Mesenchymal stem cell (in vitro differentiated cells and primary cell): ENCODE results near the gene NRG2.

ENCODE experiments used
- DNase-seq: peaks from one replicate; pipeline ENCODE4 v3.0.0-alpha.2; 2013
- H2AFZ ChIP-seq: one replicate; pipeline ENCODE4 v1.6.1; 2013; ENCODE audit warnings: low read depth, mild to moderate bottlenecking, control low read depth, inconsistent platforms, low read length, moderate library complexity
- H2AK5ac ChIP-seq: 2 replicates; pipeline ENCODE4 v1.6.1; 2013; ENCODE audit warnings: low read length, moderate library complexity, mild to moderate bottlenecking, inconsistent platforms; ENCODE audit not compliant: severe bottlenecking
- H2BK120ac ChIP-seq: one replicate; pipeline ENCODE4 v1.6.1; 2013; ENCODE audit warnings: low read depth, mild to moderate bottlenecking, inconsistent platforms, low read length, moderate library complexity
- H2BK12ac ChIP-seq, 2 experiments: one replicate each; pipeline ENCODE4 v1.6.1; 2013; ENCODE audit warnings: inconsistent platforms in 2 of 2, low read length in 2 of 2, mild to moderate bottlenecking in 2 of 2, moderate library complexity in 2 of 2, control low read depth in 1 of 2
- H2BK15ac ChIP-seq: one replicate; pipeline ENCODE4 v1.6.1; 2013; ENCODE audit warnings: mild to moderate bottlenecking, low read depth, inconsistent platforms; ENCODE audit not compliant: poor library complexity, severe bottlenecking
- H2BK5ac ChIP-seq: 2 replicates; pipeline ENCODE4 v1.6.1; 2013; ENCODE audit warnings: low read depth, mild to moderate bottlenecking, low read length, control low read depth, inconsistent platforms; ENCODE audit not compliant: poor library complexity, severe bottlenecking
- H3K14ac ChIP-seq, 2 experiments: one replicate each; pipeline ENCODE4 v1.6.1; 2013; ENCODE audit warnings: inconsistent platforms in 2 of 2, low read length in 2 of 2, control low read depth in 1 of 2, mild to moderate bottlenecking in 1 of 2, moderate library complexity in 1 of 2
- H3K18ac ChIP-seq, 2 experiments: one replicate each; pipeline ENCODE4 v1.6.1; 2013; ENCODE audit warnings: inconsistent platforms in 2 of 2, low read length in 2 of 2, control low read depth in 1 of 2, low read depth in 1 of 2, mild to moderate bottlenecking in 1 of 2
- H3K23ac ChIP-seq, 2 experiments: one replicate each; pipeline ENCODE4 v1.6.1; 2013; ENCODE audit warnings: inconsistent platforms in 2 of 2, low read length in 2 of 2, mild to moderate bottlenecking in 2 of 2, moderate library complexity in 2 of 2, control low read depth in 1 of 2
- H3K27ac ChIP-seq: 2 replicates; pipeline ENCODE4 v1.5.1; 2013; ENCODE audit warnings: mild to moderate bottlenecking, moderate library complexity, low read length, control low read depth, inconsistent platforms; ENCODE audit not compliant: poor library complexity, severe bottlenecking
- H3K27me3 ChIP-seq, 2 experiments: 2 replicates each; pipeline versions ENCODE4 v1.6.1 to v1.7.0; 2013; ENCODE audit warnings: low read length in 2 of 2, mild to moderate bottlenecking in 2 of 2, moderate library complexity in 2 of 2, control low read depth in 1 of 2, inconsistent platforms in 1 of 2; ENCODE audit not compliant: control insufficient read depth in 1 of 2, insufficient read depth in 1 of 2
- H3K36me3 ChIP-seq, 2 experiments: 2 replicates each; pipeline versions ENCODE4 v1.6.1 to v1.7.0; 2013; ENCODE audit warnings: low read length in 2 of 2, control low read depth in 1 of 2, inconsistent platforms in 1 of 2, low read depth in 1 of 2, mild to moderate bottlenecking in 1 of 2; ENCODE audit not compliant: insufficient read depth in 2 of 2, control insufficient read depth in 1 of 2
- H3K4ac ChIP-seq, 2 experiments: one replicate each; pipeline ENCODE4 v1.6.1; 2013; ENCODE audit warnings: inconsistent platforms in 2 of 2, low read length in 2 of 2, mild to moderate bottlenecking in 2 of 2, moderate library complexity in 2 of 2, control low read depth in 1 of 2, low read depth in 1 of 2
- H3K4me1 ChIP-seq: 2 replicates; pipeline ENCODE4 v1.6.1; 2013; ENCODE audit warnings: low read depth, low read length, control low read depth; ENCODE audit not compliant: control insufficient read depth, insufficient read depth
- H3K4me2 ChIP-seq: 2 replicates; pipeline ENCODE4 v1.6.1; 2013; ENCODE audit warnings: low read length, mild to moderate bottlenecking, inconsistent platforms; ENCODE audit not compliant: poor library complexity, severe bottlenecking
- H3K4me3 ChIP-seq, 2 experiments: 2 replicates each; pipeline versions ENCODE4 v1.5.1 to v1.7.0; 2013; ENCODE audit warnings: low read length in 2 of 2, mild to moderate bottlenecking in 2 of 2, control low read depth in 1 of 2, low read depth in 1 of 2; ENCODE audit not compliant: insufficient read depth in 1 of 2
- H3K79me1 ChIP-seq: replicated peaks from 2 replicates; pipeline ENCODE4 v1.6.1; 2013; ENCODE audit warnings: mild to moderate bottlenecking, control low read depth, low read length, inconsistent platforms; ENCODE audit not compliant: poor library complexity, severe bottlenecking
- H3K9ac ChIP-seq: 2 replicates; pipeline ENCODE4 v1.7.0; 2013; ENCODE audit warnings: mild to moderate bottlenecking, low read length, moderate library complexity
- H3K9me3 ChIP-seq: 2 replicates; pipeline ENCODE4 v1.7.0; 2013; ENCODE audit warnings: mild to moderate bottlenecking, low read length; ENCODE audit not compliant: control insufficient read depth
- H4K8ac ChIP-seq: one replicate; pipeline ENCODE4 v1.6.1; 2013; ENCODE audit warnings: inconsistent platforms, mild to moderate bottlenecking, low read length, moderate library complexity
- H4K91ac ChIP-seq: one replicate; pipeline ENCODE4 v1.6.1; 2013; ENCODE audit warnings: mild to moderate bottlenecking, low read length, inconsistent platforms
- WGBS: methylation state at CpG from one replicate; pipeline ENCODE4 v1.1.7; 2013; ENCODE audit warnings: mixed read lengths; 5-methylcytosine and 5-hydroxymethylcytosine counted together

NRG2 gene

DNA sequence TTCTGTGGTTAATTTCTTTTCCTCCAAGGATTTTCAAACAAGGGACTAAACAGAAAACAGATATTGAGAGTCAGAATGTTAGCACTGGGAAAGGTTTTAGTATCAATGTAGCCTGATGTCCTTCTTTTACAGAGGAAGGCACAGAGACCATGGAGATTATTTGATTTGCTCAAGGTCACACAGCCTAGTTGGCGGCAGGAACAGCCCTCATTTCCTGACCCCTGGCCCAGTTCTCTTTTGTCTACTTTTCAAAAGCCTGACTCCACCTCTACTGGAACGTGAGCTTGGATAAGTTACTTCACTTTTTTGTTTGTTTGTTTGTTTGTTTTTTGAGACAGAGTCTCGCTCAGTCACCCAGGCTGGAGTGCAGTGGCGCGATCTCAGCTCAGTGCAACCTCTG is 6.6 kb upstream of the NRG2 start:
- Histone ChIP-seq H3K4me2 (no peak overlapping the region), H3K36me3 (no peaks in the 10 kb centered on the region), H3K9ac (no peak overlapping the region), H2AFZ (no peak overlapping the region), H3K23ac (no peak overlapping the region), H3K4ac (no peak overlapping the region), H3K4me1 (no peaks in the 10 kb centered on the region), H4K91ac (no peak overlapping the region), H2BK15ac (no peak overlapping the region), H3K79me1 (no peaks in the 10 kb centered on the region), H3K18ac (no peak overlapping the region), H3K27me3 (peaks cover 4 to 51% of the 10 kb centered on the region in 2 experiments), H2BK120ac (no peak overlapping the region), H4K8ac (no peak overlapping the region), H3K4me3 (no peak overlapping the region), H2AK5ac (no peak overlapping the region), H2BK12ac (no peak overlapping the region), H3K9me3 (no peaks in the 10 kb centered on the region), H3K27ac (no peak overlapping the region), H3K14ac (no peak overlapping the region), H2BK5ac (no peak overlapping the region)
- no peak for DNase-seq
- 80% methylated on average over 5 of the region's 5 CpGs for WGBS

DNA sequence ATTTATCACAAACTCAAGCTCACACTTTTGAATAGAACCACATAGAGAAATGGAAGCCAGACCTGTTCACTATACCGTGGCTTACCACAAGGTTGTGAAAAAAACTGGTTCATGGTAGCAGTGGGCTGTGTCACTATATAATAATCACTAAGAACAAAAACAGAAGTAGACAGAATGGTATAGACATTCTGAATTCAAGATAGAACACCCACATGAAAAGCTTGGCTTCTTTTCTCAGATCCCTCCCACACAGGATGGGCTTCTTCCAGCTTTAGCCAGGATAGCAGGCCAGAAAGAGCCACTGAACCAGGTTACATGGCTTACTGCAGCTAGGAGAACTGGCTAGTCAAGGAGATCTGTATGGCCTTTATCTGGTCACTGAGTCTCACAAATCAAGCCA is 6.1 kb upstream of the NRG2 start:
- Histone ChIP-seq H3K9me3 (no peaks in the 10 kb centered on the region), H3K18ac (no peak overlapping the region), H2AK5ac (no peak overlapping the region), H4K8ac (no peak overlapping the region), H3K4ac (no peak overlapping the region), H4K91ac (no peak overlapping the region), H3K4me2 (no peak overlapping the region), H3K23ac (no peak overlapping the region), H3K79me1 (no peaks in the 10 kb centered on the region), H2BK120ac (no peak overlapping the region), H3K36me3 (no peaks in the 10 kb centered on the region), H2BK5ac (no peak overlapping the region), H3K4me3 (no peak overlapping the region), H3K4me1 (no peaks in the 10 kb centered on the region), H3K9ac (no peak overlapping the region), H2BK15ac (no peak overlapping the region), H3K27me3 (peaks cover 0 to 51% of the 10 kb centered on the region in 2 experiments), H2BK12ac (no peak overlapping the region), H3K14ac (no peak overlapping the region), H3K27ac (no peak overlapping the region), H2AFZ (no peak overlapping the region)
- WGBS, result no CpG with 5 or more reads among the region's 1 CpG
- DNase-seq, result no peak

DNA sequence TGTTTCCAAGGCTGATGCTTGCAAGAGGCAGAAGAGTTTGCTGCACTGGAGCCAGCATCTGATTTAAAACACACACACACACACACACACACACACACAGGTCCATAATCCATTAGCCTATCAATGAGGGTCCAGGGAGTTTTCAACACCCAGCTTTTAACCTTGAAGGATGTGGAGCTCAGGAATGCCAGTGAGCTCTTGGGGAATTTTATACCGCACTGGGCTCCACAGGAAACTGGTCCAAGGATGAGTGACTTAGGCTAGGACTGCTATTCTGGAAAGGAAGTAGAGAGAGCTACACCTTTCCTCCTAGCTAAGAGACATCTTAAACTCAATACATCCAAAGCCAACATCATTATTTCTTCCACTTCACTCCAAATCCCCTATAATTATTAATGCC is 942 bp upstream of the NRG2 start:
- Histone ChIP-seq H2AK5ac (no peak overlapping the region), H3K36me3 (no peaks in the 10 kb centered on the region), H3K27ac (no peak overlapping the region), H3K4ac (no peak overlapping the region), H2BK15ac (no peak overlapping the region), H3K23ac (no peak overlapping the region), H3K4me3 (no peak overlapping the region), H2BK120ac (no peak overlapping the region), H3K18ac (no peak overlapping the region), H3K4me1 (peaks cover 20% of the 10 kb centered on the region), H3K4me2 (no peak overlapping the region), H3K79me1 (no peaks in the 10 kb centered on the region), H3K27me3 (peaks cover 0 to 36% of the 10 kb centered on the region in 2 experiments), H3K9me3 (no peaks in the 10 kb centered on the region), H2BK12ac (no peak overlapping the region), H3K14ac (no peak overlapping the region), H4K8ac (no peak overlapping the region), H2BK5ac (no peak overlapping the region), H4K91ac (no peak overlapping the region), H2AFZ (no peak overlapping the region), H3K9ac (no peak overlapping the region)
- 38% methylated on average over 1 of the region's 1 CpG for whole genome bisulfite sequencing
- DNase-seq, result no peak

DNA sequence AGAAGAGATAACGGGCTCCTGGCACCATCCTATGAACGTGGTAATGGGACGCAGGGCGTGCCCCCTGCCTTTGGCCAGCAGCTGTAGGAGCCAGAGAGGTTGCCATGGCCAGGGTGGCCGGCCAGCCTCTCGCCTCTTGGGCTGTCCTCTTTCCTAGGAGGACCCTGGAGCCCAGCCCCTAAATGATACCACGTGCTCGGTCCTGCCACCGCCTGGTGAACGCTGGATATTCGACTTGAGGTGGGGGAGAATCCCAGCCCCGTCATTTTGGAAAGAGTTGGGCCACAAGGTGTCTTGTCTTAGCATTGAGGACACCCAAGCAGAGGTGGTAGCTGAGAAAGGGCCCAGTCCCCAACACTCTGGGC is 391 bp upstream of the NRG2 start:
- no peaks in the 10 kb centered on the region for H3K79me1 ChIP-seq
- 1% methylated on average over 12 of the region's 12 CpGs for WGBS

More for the DNA sequence above, 391 bp upstream of the NRG2 start:
- H2BK15ac ChIP-seq, result no peak overlapping the region
- H3K36me3 ChIP-seq, result no peaks in the 10 kb centered on the region
- no peak overlapping the region for H3K27ac ChIP-seq
- H2AFZ ChIP-seq, result peak overlapping the region; percentile 92
- H2BK5ac ChIP-seq, result no peak overlapping the region
- peak overlapping the region; percentile 69 for H3K9ac ChIP-seq
- no peak overlapping the region for H4K91ac ChIP-seq
- DNase-seq, result no peak
- no peak overlapping the region for H3K4ac ChIP-seq
- peaks cover 20% of the 10 kb centered on the region for H3K4me1 ChIP-seq
- H3K4me2 ChIP-seq, result peak overlapping the region; percentile 96
- no peak overlapping the region for H3K14ac ChIP-seq
- no peak overlapping the region for H2AK5ac ChIP-seq
- no peak overlapping the region for H2BK12ac ChIP-seq
- H3K27me3 ChIP-seq, result peaks cover 0 to 30% of the 10 kb centered on the region in 2 experiments
- H3K9me3 ChIP-seq, result no peaks in the 10 kb centered on the region
- H3K23ac ChIP-seq, result peak overlapping the region in 1 of 2 experiments; percentile 97
- H3K4me3 ChIP-seq, result peak overlapping the region; percentile 77 to 85
- H3K18ac ChIP-seq, result no peak overlapping the region
- H4K8ac ChIP-seq, result no peak overlapping the region
- H2BK120ac ChIP-seq, result no peak overlapping the region
